RWPE2 (cell line): Measurements from ENCODE around the gene HK3.

Experiments
- ATAC-seq: fragments of 200-7000 bp; cut with Tn5 transposase; 3 replicates; pipeline ENCODE4 v1.9.1; 2021; ENCODE audit warnings: low read depth
- DNase-seq: peaks from one replicate; pipeline ENCODE4 v3.0.0-alpha.2; 2020; ENCODE audit warnings: low spot score
- H3K27ac ChIP-seq: fragments of 450-650 bp; 2 replicates; pipeline ENCODE4 v1.5.1; 2017; ENCODE audit warnings: mild to moderate bottlenecking; ENCODE audit not compliant: poor library complexity, severe bottlenecking
- H3K27me3 ChIP-seq: fragments of 250-450 bp; sonication (Bioruptor Pico); 2 replicates; pipeline ENCODE4 v1.5.1; 2021; ENCODE audit warnings: mild to moderate bottlenecking, moderate library complexity; ENCODE audit not compliant: insufficient read depth, poor library complexity, severe bottlenecking
- H3K36me3 ChIP-seq: fragments of 250-450 bp; sonication (Bioruptor Pico); 2 replicates; pipeline ENCODE4 v1.5.1; 2020; ENCODE audit warnings: low read depth, mild to moderate bottlenecking, moderate library complexity
- H3K4me1 ChIP-seq: fragments of 250-450 bp; sonication (Bioruptor Pico); 2 replicates; pipeline ENCODE4 v1.5.1; 2021; ENCODE audit warnings: mild to moderate bottlenecking, moderate library complexity; ENCODE audit not compliant: insufficient read depth, poor library complexity, severe bottlenecking
- H3K4me3 ChIP-seq: fragments of 250-450 bp; sonication (Bioruptor Pico); 2 replicates; pipeline ENCODE4 v1.5.1; 2021; ENCODE audit warnings: mild to moderate bottlenecking, moderate library complexity; ENCODE audit not compliant: severe bottlenecking
- H3K9me3 ChIP-seq: fragments of 250-450 bp; sonication (Bioruptor Pico); 2 replicates; pipeline ENCODE4 v1.5.1; 2021; ENCODE audit warnings: mild to moderate bottlenecking, moderate library complexity; ENCODE audit not compliant: severe bottlenecking
- TF ChIP-seq, protein P1 (sequence below): fragments of 450-650 bp; IDR thresholded peaks from one replicate; pipeline ENCODE4 v1.5.1; 2017; ENCODE audit warnings: mild to moderate bottlenecking, moderate library complexity; ENCODE audit not compliant: poor library complexity, severe bottlenecking

Gene HK3

DNA sequence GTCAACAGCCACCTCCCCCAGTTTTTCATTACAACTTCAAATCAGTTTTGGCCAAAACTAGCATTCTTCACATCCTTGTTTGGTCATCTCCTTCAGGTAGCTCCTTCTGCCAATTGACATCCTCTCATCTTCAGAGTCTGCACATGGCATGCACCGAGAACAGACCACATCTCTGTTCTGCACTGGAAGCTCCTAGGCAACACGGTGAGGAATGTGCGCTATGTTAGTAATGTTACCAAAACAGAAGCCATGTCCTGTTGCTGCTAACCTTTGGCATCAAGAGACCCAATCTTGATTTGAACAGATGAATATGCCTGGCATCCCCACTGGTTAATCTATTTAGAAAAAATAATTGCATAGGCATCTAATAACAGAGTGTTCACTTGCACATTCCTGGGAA, 5.1 kb upstream of the HK3 start:
- DNase-seq = no peak
- Histone ChIP-seq H3K4me3 (no peak overlapping the region), H3K36me3 (peaks cover 64% of the 10 kb centered on the region)

DNA sequence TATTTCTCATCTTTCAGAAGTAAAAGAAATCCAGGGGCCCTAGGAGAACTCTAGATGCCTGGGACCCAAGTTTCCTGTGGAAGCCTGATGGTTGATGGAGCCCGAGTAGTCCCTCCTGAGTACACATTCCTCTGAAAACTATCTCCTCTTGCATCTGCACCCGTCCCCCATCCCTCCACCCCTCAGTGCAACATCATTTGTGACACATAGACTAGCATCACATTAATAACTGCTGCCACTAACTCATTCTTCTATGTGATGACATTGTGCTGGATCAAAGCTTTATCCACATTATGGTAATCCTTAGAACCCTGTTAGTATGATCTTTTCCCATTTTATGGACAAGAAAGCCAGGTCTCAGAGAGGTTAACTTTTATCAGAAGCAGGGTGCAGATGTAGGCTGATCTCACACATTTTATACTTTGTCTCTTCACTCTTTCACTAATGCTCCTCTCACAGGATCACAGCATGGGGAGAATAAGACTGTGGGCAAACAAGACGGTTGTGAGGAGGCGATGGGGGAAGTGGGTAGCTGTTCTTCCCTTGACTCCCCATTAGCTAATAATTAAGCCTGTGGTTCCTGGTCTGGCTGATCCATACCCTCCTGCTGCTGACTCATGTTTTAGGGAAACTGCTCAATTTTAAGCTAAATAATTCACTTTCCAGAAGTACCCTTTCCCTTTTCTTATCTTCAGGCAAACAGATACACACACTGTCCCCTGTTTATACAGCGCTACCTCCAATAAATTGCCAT, 3.9 kb upstream of the HK3 start:
- peaks cover 52% of the 10 kb centered on the region for H3K36me3 ChIP-seq
- ATAC-seq = no peak
- no peaks in the 10 kb centered on the region for H3K4me1 ChIP-seq
- H3K27ac ChIP-seq = no peak overlapping the region
- TF ChIP-seq, protein P1, sequence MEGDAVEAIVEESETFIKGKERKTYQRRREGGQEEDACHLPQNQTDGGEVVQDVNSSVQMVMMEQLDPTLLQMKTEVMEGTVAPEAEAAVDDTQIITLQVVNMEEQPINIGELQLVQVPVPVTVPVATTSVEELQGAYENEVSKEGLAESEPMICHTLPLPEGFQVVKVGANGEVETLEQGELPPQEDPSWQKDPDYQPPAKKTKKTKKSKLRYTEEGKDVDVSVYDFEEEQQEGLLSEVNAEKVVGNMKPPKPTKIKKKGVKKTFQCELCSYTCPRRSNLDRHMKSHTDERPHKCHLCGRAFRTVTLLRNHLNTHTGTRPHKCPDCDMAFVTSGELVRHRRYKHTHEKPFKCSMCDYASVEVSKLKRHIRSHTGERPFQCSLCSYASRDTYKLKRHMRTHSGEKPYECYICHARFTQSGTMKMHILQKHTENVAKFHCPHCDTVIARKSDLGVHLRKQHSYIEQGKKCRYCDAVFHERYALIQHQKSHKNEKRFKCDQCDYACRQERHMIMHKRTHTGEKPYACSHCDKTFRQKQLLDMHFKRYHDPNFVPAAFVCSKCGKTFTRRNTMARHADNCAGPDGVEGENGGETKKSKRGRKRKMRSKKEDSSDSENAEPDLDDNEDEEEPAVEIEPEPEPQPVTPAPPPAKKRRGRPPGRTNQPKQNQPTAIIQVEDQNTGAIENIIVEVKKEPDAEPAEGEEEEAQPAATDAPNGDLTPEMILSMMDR = no peak
- DNase-seq = no peak
- no peaks in the 10 kb centered on the region for H3K9me3 ChIP-seq
- H3K27me3 ChIP-seq = no peaks in the 10 kb centered on the region
- H3K4me3 ChIP-seq = no peak overlapping the region

More for the DNA sequence above, 5.1 kb upstream of the HK3 start:
- ATAC-seq = no peak
- Histone ChIP-seq H3K27ac (no peak overlapping the region), H3K27me3 (no peaks in the 10 kb centered on the region), H3K9me3 (no peaks in the 10 kb centered on the region), H3K4me1 (no peaks in the 10 kb centered on the region)
- TF ChIP-seq, protein P1 = no peak

DNA sequence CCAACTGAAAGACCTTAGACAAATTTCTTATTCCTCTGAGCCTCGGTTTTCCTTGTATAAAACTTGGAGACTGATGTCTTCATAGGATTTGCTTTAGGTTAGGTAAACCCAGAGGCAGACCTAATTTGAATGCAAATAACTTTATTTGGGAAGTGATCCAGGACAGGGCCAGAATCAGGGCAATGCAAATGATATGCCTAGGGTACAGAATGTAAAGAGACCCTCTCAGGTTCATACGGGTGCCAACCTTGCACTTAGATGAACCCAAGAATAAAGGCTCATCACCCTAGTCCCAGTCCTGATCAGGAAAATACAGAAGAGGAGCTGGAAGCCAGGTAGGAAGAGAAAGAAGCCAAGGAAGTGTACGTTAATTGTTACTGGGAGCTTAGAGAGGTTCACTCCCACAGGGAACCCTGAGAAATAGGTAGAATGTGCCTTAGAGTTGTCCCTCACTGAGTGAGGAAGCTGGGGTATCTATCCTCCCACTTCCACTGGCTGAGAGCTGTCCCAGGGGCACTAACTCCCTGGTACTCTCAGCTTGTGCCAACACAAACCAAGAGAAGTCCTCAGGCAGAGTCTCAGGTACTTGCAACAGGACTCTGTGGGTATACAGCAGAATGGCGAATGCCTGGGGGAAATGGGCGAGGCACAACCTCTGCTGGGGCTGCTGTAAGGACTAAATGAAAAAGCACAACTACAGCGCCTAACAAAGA, 3.1 kb upstream of the HK3 start:
- no peak overlapping the region for H3K27ac ChIP-seq
- H3K4me3 ChIP-seq = no peak overlapping the region
- H3K4me1 ChIP-seq = no peaks in the 10 kb centered on the region
- no peak for ATAC-seq
- peaks cover 43% of the 10 kb centered on the region for H3K36me3 ChIP-seq
- no peak for DNase-seq
- TF ChIP-seq, protein P1 = no peak
- no peaks in the 10 kb centered on the region for H3K27me3 ChIP-seq
- H3K9me3 ChIP-seq = no peaks in the 10 kb centered on the region

DNA sequence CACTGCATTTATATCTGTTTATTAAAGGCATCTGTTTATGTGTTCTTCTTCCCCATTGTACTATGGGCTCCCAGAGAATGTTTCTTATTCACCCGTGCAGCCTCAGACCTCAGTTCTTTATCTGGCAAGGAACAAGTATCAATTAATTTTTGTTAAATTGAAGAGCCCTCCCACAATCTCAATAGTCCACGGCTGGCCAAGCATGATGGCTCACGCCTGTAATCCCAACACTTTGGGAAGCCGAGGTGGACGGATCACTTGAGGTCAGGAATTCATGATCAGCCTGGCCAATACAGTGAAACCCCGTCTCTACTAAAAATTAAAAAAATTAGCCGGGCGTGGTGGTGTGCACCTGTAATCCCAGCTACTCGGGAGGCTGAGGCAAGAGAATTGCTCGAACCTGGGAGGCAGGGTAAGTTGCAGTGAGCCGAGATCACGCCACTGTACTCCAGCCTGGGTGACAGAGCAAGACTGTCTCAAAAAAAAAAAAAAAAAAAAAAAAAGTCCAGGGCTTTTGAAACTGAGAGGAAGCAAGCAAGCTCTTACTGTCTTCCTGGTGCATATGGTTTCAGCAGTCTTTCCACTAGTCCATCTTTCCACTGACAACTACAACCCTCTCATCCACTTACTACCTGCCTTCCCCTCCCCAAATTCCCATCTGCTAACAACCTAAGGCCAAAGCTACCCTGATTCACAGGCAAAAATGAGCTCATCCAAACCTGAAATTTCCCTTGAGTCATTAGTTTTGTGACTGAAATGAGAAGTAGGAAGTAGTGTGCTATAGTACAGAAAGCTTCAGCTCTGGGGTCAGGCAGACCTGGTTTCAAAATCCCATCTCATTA, 2.3 kb upstream of the HK3 start:
- Histone ChIP-seq H3K9me3 (no peaks in the 10 kb centered on the region), H3K27ac (no peak overlapping the region), H3K4me1 (no peaks in the 10 kb centered on the region), H3K36me3 (peaks cover 36% of the 10 kb centered on the region), H3K4me3 (no peak overlapping the region), H3K27me3 (no peaks in the 10 kb centered on the region)
- DNase-seq (no peak), ATAC-seq (no peak)
- TF ChIP-seq, protein P1 = no peak
